Bronchial epithelial cell (primary cell): Measurements from ENCODE around the gene RGL3. TPM values are rescaled to one million over a fixed set of nuclear protein-coding genes. Genes with fewer than 3 reads are reported as not detected.
A peak's percentile ranks its signal among the peaks of the same experiment; 100 is the strongest.
"Not testable (repeated sequence)": the region's sequence is repeated elsewhere in the genome, so short reads cannot be mapped to it uniquely, and the experiment has no call there.

ENCODE experiments used
- DNase-seq: peaks from one replicate; pipeline ENCODE4 v3.0.0-alpha.2; 2010; ENCODE audit warnings: low read depth
- FAIRE-seq: peaks from 2 replicates; lab custom pipeline; 2011; peaks lifted over from hg19 to GRCh38; lab: Jason Lieb, UNC
- H3K27me3 ChIP-seq: 2 replicates; pipeline ENCODE4 v1.5.1; 2011; ENCODE audit warnings: low read length; ENCODE audit not compliant: control insufficient read depth, insufficient read depth
- H3K36me3 ChIP-seq: 2 replicates; pipeline ENCODE4 v1.5.1; 2011; ENCODE audit warnings: low read length; ENCODE audit not compliant: control insufficient read depth, insufficient read depth
- H3K4me3 ChIP-seq: 2 replicates; pipeline ENCODE4 v1.5.1; 2011; ENCODE audit warnings: mild to moderate bottlenecking, low read depth, low read length, control low read depth
- CTCF ChIP-seq: IDR thresholded peaks from 2 replicates; pipeline ENCODE4 v1.5.1; 2011; ENCODE audit warnings: mild to moderate bottlenecking, moderate library complexity, low read length, control low read depth, inconsistent platforms; ENCODE audit not compliant: insufficient read depth, severe bottlenecking
- total RNA-seq: library from RNA; depleted of rRNA; stranded (reverse); fragments of >200 nt; gene quantifications from 2 replicates; pipeline ENCODE4 v1.2.1, GENCODE V29; 2014

The RGL3 gene
- total RNA-seq, 1 donor from 2014 or later: 0.26 TPM

DNA sequence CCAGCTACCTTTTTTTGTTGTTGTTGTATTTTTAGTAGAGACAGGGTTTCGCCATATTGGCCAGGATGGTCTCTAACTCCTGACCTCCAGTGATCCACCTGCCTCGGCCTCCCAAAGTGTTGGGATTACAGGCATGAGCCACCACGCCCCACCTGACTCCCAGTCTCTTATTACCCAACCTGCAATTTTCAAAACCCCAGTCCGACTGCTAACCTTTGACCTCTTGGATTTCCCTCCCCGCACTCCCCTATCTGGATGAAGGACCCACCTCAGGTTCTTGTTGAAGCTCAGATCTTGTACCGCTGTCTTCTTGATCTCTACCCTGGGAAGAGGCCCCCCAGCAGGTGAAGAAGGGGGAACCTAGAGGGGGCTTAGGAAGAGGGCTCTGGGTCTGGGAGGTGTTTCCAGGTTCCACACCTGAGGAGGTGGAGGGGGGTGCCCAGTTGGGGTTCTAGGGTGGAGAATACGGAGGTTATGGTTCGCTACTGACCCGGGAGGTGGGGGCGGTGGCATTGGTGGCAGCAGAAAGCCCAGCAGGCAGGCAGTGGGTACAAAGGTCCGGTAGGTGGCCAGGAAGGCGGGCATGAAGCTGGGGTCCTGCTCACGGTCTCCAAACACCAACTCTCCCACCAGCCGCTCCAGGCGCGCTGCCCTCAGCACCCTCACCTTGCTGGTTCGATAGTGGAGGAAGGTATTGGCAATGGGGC lies 2.6 kb downstream of the RGL3 start:
- Histone ChIP-seq H3K4me3 (no peak overlapping the region), H3K36me3 (no peaks in the 10 kb centered on the region), H3K27me3 (peaks cover 6% of the 10 kb centered on the region)
- DNase-seq (no peak), FAIRE-seq (no peak)
- TF ChIP-seq CTCF: no peak

DNA sequence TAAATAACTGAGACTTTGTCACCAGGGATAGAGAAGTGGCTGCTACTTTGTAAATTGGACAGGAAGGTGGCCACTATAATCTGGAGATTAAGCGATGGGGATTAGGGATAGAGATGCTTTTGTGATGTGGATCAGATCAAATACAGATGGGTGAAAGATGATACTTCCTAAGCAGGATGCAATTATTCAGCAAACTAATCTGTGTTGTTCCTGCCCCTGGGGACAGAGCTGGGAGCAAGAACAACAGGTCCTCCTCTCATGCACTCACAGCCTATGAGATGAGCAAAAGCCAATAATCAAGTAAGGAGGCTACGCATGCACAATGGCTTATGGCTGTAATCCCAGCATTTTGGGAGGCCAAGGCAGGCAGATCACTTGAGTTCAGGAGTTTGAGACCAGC lies 4.6 kb downstream of the RGL3 start:
- peaks cover 4% of the 10 kb centered on the region for H3K27me3 ChIP-seq
- H3K4me3 ChIP-seq: no peak overlapping the region
- no peak for TF ChIP-seq CTCF
- H3K36me3 ChIP-seq: no peaks in the 10 kb centered on the region
- no peak for DNase-seq
- FAIRE-seq: no peak

DNA sequence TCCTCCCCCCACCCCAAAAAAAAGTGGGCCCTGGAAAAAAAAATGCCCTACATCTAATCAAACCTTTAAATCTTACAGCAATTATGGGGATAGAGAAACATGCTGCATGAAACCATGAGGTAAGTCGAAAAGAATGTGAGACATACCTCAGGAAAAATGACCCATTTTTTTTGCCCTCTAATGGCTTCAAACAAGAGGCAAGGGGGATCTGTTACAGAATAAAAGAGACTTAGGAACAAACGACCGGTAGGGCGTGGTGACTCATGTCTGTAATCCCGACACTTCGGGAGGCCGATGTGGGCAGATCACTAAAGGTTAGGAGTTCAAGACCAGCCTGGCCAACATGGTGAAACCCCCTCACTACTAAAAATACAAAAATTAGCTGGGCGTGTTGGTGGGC lies 8.4 kb downstream of the RGL3 start:
- DNase-seq (peak; percentile 17), FAIRE-seq (no peak)
- Histone ChIP-seq H3K27me3 (no peaks in the 10 kb centered on the region), H3K36me3 (no peaks in the 10 kb centered on the region), H3K4me3 (no peak overlapping the region)
- no peak for TF ChIP-seq CTCF

GRCh38 chr19:11408591-11408990 lies 10.5 kb downstream of the RGL3 start:
- H3K36me3 ChIP-seq: no peaks in the 10 kb centered on the region
- DNase-seq (no peak), FAIRE-seq (no peak)
- H3K27me3 ChIP-seq: no peaks in the 10 kb centered on the region
- no peak overlapping the region for H3K4me3 ChIP-seq
- TF ChIP-seq CTCF: no peak

- not testable (repeated sequence) for FAIRE-seq, DNase-seq, H3K36me3 ChIP-seq, H3K27me3 ChIP-seq, H3K4me3 ChIP-seq
Observed at GRCh38 chr19:11406703-11407236, 12.3 kb downstream of the RGL3 start.

DNA sequence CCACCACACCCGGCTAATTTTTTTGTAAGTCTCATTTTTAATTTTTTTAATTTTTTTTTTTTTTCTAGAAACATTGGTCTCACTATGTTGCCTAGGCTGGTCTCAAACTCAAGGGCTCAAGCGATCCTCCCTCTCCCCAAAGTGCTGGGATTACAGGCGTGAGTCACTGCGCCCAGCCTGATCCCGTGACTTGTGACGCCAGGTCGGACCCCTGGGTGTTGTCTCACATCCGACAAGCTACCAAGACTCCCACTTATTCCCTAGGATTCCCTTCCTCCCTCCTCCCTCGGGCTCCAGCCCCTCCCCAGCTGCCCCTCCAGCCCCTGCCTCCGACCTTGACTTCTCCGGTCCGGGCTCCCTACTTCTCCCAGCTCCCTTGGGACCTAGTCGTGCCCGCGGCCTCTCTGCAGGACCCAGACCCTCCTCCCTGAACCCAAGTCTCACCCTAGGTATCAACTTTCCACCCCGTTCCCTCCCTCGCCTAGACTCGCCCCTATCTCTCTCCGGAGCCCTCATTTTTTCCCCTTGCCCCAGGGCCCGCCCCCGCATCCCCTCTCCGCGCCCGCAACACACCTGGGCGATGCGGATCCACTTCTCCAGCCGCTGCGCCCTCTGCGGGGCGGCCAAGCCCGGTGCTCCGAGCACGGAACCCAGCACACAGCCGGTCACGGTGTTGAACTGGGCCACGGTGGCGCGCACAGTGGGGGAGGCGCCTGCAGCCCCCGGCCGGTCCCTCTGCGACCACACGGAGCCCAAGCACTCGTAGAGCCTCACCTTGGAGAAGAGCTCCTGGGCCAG lies 13.1 kb downstream of the RGL3 start:
- Histone ChIP-seq H3K27me3 (no peaks in the 10 kb centered on the region), H3K36me3 (no peaks in the 10 kb centered on the region), H3K4me3 (no peak overlapping the region)
- FAIRE-seq (no peak), DNase-seq (no peak)
- no peak for TF ChIP-seq CTCF
